HG03095 (cell line): Measurements from ENCODE around the gene FLCN.

ENCODE experiments used
- ATAC-seq: cut with Tn5 transposase; IDR thresholded peaks from one replicate; pipeline ENCODE4 v1.9.1; 2021; ENCODE audit warnings: moderate library complexity; ENCODE audit not compliant: unreplicated experiment

FLCN gene

GRCh38 chr17:17236295-17237025 lies 508 bp downstream of the FLCN start:
- ATAC-seq: peak; percentile 7

DNA sequence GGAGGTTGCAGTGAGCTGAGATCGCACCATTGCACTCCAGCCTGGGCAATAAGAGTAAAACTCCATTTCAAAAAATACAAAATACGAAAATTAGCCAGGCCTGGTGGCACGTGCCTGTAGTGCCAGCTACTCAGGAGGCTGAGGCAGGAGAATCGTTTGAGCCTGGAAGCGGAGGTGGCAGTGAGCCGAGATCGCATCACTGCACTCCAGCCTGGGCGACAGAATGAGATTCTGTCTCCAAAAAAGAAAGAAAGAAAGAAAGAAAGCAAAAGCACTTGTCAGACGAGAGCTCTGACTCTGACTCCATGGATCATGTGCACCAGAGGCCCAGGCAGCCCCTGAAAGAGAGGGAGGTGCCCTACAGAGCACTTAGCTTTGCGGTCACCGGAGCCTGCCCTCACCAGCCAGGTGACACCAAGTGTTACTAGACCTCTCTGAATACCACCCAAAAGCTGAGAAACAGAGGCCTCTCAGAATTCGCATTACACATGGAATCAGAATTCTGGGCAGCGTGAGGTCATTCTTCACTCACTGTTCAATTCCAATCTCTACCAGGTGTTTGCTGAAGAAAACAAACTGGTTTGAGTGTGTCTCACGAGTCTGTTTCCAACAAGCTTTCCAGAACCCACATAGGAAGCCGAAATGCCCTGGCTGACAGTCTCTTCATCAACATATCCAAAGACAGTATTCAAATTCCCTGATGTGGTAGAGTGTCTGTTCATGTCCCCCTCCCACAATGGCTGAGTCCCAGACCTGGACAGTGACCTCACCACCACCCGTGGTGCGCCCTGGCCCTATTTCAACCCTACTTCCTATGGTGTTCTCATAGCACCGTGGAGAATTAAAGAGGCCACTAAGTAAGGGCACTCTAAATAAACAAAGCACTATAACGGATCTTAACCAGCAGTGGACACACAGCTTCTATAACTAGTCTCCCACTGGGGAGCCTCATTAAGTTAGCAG lies 1.5 kb downstream of the FLCN start:
- ATAC-seq: no peak

DNA sequence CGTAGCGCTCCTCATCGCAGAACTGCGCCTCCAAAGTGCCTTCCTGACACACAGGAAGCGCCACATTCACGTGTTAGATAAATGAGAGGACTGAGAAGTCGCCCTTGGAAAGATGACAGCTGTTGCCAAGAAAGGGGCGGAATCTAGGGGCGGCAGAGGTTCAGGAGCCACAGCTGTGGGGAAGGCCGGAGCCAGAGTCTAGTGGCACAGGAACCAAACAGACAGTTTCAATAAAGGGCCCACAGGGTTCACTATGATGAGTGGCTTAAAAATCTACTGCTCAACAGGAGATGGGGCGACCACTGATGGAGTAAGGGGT lies 4.7 kb downstream of the FLCN start:
- ATAC-seq: no peak

GRCh38 chr17:17231621-17232302 lies 5.2 kb downstream of the FLCN start:
- ATAC-seq: no peak

DNA sequence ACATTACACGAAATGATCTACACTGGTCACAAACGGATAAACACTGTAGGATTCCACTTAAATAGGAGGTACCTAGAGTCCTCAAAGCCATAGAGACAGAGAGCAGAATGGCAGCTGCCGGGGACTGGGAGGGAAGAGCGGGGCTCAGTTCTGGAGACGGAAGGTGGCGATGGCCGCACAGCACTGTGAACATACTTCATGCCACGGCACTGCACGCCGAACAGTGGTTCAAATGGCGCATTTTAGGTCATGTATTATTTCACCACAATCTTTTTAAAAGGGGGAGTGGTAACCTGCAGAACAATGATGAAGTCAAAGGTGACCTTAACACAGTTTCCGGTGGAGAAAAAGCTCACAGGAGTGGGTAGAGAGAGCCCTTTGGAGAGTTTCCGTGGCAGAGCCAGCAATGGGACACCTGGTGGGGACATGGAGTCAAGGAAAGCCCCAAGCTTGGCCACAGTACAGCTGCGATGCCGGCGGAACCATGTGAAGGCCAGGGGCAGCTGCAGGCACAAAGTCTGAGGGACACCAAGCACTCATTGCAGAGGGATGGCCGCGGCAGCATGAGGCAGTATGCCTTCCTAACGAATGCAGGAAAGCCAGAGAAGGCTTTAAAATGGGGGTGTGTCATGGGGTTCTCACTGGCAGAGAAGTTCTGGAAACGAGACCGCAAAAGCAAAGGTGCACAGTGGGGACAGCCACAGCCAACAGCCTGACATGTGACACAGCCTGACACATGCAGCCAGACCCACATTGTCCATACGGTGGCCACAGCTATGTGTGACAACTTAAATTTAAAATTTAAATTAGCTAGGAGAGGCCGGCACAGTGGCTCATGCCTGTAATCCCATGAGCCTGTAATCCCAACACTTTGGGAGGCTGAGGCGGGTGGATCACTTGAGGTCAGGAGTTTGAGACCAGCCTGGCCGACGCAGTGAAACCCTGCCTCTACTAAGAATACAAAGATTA lies 7.3 kb downstream of the FLCN start:
- no peak for ATAC-seq

DNA sequence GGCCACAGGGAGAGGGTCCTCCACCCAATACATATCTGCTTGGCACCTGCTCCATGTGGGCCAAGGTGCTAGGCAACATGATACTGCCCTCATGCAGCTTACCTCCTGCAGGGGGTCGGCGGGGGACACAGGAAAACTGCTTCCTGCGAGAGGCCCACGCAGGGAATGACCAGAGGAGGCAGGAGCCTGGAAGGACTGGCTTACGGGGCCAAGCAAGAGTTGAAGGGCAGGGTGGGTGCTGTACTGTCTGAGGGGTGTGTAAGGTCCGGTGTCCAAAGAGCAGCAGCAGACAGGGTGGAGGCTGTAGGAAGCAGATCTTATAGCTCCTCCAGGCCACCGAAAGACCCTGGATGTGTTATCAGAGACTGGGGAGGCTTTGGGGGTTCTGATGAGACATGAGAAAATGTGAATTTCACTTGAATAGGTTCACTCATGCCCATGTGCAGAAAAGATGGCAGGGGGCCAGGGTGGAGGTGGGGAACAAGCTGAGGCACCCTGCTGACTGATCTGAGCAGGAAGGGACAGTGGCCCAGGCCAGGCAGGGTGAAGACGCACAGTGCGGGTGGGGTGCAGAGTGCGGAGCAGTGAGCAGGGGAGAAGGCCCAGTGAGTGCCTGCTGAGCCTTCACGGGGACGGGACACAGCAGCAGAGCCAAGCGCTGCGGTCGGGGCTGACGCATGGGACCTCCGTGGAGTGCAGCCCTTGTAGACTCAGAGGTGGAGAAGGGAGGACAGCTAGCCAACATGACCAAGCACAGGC lies 8.3 kb downstream of the FLCN start:
- no peak for ATAC-seq

DNA sequence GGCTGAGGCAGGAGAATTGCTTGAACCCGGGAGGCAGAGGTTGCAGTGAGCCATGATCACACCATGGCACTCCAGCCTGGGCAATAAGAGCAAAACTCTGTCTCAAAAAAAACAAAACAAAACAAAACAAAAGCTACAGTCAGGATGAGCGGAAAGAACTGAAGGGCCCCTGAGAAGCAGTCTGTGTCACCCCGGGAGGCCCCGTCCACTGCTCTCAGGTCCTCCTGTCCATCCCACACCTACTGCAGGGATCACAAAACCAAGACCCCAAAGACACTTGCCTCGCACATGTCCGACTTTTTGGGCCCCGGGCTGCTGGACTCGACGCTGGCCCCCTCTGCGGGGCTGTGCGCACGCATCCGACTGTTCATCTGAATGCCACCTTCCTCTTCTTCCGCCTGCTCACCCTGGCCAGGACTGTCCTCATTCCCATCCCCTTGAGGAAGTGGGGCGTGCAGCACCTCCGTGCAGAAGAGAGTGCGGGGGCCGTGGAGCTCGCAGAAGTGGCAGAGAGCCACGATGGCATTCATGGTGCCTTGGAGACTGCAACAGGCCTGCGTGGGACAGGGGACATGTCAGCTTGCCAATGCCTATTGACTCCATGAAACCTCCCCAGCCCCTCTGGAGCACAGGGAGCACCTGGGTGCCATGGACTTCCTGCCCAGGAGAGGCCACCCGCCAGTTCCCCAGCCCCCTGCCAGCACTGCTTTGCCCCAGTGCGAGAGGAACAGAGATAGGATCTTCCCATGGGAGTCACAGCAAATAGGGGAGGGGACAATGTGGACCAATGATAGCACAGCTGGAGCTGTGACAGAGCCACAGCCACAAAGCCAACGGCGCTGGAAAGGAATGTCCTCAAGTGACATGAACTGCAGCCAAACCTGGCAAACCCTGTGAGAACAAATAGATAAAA lies 9.1 kb downstream of the FLCN start:
- no peak for ATAC-seq

DNA sequence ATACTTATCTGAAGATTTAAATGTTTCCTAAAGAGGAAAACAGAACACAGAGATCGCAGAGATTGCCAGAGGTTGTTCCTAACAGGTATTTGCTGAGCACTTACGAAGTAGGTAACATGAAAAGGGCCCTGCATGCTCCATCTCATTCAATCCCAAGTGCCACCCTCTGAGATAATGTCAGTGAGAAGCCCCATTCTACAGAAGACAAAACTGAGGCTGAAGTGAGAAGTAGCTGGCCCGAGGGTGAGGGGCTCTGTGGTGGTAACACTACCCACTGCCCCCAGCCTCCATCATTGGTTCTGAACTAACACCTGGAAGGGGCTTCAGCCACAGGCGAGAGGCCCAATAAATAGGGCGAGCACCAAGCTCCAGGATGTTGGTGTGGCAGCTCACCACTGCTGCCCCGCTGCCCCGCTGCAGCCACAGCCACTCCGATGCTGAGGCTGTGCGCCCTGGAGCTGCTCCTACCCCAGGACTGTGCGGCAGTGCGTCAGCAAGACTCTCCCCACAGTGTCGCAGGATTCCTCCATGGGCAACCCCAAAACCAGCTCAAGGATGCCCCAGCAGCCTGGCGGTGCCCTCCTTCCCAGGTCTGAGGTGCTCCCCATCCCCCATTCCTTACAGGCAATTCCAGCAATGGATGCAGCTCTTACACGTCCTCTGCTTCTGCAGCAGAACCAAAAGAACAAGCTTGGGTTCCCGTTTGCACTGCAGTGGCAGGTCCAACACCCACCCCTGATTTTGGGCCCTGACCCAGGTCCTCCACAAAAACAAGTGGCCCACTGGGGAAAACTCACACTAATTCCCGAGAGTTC lies 10.3 kb downstream of the FLCN start:
- ATAC-seq: no peak

DNA sequence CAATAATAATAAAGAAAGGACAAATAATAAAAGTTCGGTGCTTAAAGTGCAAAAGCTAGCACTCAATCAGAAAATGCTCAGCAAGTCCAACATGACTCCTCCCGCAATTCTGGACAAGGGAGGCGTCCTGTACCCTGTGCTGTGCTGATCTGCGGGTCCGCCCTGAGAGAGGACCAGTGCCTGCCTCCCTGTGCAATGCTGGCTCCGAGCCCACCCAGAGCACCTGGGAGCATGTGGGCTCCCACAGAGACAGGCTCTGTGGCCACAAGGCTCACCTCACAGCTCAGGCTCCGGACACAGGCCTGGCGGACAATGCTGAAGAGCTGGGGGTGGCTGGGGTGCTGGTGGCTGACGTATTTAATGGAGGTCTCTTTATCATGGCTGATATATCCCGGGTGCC lies 11.1 kb downstream of the FLCN start:
- no peak for ATAC-seq

DNA sequence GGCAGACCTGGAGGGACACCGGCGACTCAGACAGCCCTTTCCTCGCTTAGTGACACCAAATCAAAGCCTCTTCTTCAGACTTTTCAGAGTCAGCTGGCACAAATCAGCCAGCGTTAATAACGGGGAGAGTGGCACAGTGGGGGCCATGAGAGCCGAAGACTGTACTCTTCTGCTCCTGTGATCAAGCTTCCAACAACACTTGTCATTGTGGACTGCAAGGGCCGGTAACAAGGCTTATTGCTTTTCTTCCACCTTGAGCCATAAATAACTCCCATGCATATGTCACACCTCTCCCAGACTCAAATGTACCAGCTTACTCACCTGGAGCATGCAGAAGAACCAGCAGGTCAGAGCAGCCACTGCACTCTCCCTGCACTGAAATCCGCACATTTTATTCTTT lies 12.8 kb downstream of the FLCN start:
- no peak for ATAC-seq

GRCh38 chr17:17223736-17224135 lies 13.2 kb downstream of the FLCN start:
- ATAC-seq: no peak

DNA sequence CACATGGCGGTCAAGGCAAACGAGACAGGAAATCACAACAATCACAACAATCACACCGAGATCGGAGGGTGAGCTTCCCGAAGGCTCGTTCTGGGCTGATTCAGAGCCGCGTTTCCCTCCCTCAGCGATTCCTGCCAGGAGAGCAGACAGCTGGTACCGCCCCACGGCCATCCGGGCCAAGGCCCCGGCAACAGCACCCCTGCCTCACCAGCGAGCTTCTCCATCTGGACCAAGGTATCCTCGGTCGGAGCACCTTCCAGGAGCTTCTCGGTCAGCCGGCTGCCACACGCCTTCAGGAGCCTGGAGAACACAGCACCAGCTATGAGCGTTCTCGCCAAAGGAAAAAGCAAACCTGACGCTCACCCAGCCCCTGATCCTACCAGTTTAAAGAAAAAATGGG lies 15.6 kb downstream of the FLCN start:
- no peak for ATAC-seq

GRCh38 chr17:17220529-17220928 lies 16.4 kb downstream of the FLCN start:
- no peak for ATAC-seq

DNA sequence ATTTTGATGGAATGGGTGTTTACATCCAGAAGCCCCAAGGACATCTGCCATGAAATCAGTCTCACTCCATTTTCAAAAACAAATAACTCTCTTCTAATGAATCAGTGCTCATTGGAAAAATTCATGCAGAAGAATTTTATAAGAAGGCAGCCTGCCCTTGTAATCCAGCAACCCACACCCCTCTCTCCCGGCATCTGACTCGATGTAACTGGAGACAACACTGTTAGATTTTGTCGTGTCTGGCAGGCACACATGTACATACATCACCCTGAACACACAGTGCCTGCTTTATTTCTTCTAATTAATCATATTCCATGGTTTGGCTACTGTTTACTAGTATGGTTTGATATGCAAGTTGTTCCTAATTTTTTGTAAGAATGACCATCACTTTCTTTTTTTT lies 19.0 kb downstream of the FLCN start:
- no peak for ATAC-seq

GRCh38 chr17:17216776-17217175 lies 20.2 kb downstream of the FLCN start:
- no peak for ATAC-seq

GRCh38 chr17:17216236-17216635 lies 20.7 kb downstream of the FLCN start:
- ATAC-seq: no peak

DNA sequence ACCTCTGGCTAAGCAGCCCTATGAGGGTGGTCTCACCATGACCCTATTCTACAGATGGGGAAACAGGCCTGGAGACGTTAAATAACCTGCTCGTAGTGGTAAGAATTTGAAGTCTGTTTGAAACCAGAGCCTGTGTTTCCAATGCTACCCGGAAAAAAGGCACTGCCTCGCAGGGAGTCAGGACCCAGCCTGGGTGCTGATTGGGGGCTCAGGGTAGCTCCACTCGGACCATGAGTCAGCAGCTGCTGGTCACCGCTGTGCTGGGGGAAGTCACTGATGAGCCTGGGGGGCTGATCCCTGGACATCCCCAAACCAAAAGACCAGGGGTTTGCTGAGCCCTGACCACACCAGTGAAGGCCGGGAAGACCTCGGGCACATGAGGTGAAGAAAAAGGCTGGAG lies 21.4 kb downstream of the FLCN start:
- no peak for ATAC-seq
